ENCODE results near the gene TPK1. TPM values are rescaled to one million over a fixed set of nuclear protein-coding genes. Genes with fewer than 3 reads are reported as not detected.

Gene TPK1
- total and polyA plus RNA-seq, 2 experiments from 2014 or later, result 5.9 to 7.3 TPM

- DNase-seq (ENCODE audit: low read depth in 1 of 2, low spot score in 1 of 2), result no peak
- H3K36me3 ChIP-seq, result no peaks in the 10 kb centered on the region
- H3K27ac ChIP-seq, result no peak overlapping the region
- no peak for TF ChIP-seq CTCF (IDR thresholded peaks at IDR 0.05; ENCODE audit: low read depth, low read length)
- H3K4me1 ChIP-seq (ENCODE audit: low read depth), result peaks cover 9% of the 10 kb centered on the region
- no peaks in the 10 kb centered on the region for H3K27me3 ChIP-seq
- no peak overlapping the region for H3K4me3 ChIP-seq
- H3K9me3 ChIP-seq (ENCODE audit: low read depth), result no peaks in the 10 kb centered on the region
These were observed 66.5 kb downstream of the TPK1 start for GRCh38 chr7:144769352-144769751.

GRCh38 chr7:144768633-144769032 lies 67.2 kb downstream of the TPK1 start:
- Histone ChIP-seq H3K9me3 (ENCODE audit: low read depth) (no peaks in the 10 kb centered on the region), H3K27ac (no peak overlapping the region), H3K4me1 (ENCODE audit: low read depth) (peaks cover 9% of the 10 kb centered on the region), H3K27me3 (no peaks in the 10 kb centered on the region), H3K4me3 (no peak overlapping the region), H3K36me3 (no peaks in the 10 kb centered on the region)
- no peak for DNase-seq (ENCODE audit: low read depth in 1 of 2, low spot score in 1 of 2)
- no peak for TF ChIP-seq CTCF (IDR thresholded peaks at IDR 0.05; ENCODE audit: low read depth, low read length)

- no peak for DNase-seq (ENCODE audit: low read depth in 1 of 2, low spot score in 1 of 2)
- Histone ChIP-seq H3K9me3 (ENCODE audit: low read depth) (no peaks in the 10 kb centered on the region), H3K36me3 (no peaks in the 10 kb centered on the region), H3K27me3 (no peaks in the 10 kb centered on the region), H3K4me3 (no peak overlapping the region), H3K4me1 (ENCODE audit: low read depth) (peaks cover 4% of the 10 kb centered on the region), H3K27ac (no peak overlapping the region)
- TF ChIP-seq CTCF (IDR thresholded peaks at IDR 0.05; ENCODE audit: low read depth, low read length), result no peak
These were observed 72.6 kb downstream of the TPK1 start for GRCh38 chr7:144763291-144763690.

GRCh38 chr7:144762853-144763252 lies 73.0 kb downstream of the TPK1 start:
- Histone ChIP-seq H3K9me3 (ENCODE audit: low read depth) (no peaks in the 10 kb centered on the region), H3K36me3 (no peaks in the 10 kb centered on the region), H3K27ac (no peak overlapping the region), H3K4me1 (ENCODE audit: low read depth) (peaks cover 4% of the 10 kb centered on the region), H3K4me3 (no peak overlapping the region), H3K27me3 (no peaks in the 10 kb centered on the region)
- no peak for DNase-seq (ENCODE audit: low read depth in 1 of 2, low spot score in 1 of 2)
- TF ChIP-seq CTCF (IDR thresholded peaks at IDR 0.05; ENCODE audit: low read depth, low read length), result no peak

GRCh38 chr7:144761493-144761892 lies 74.4 kb downstream of the TPK1 start:
- peaks cover 4% of the 10 kb centered on the region for H3K4me1 ChIP-seq (ENCODE audit: low read depth)
- no peaks in the 10 kb centered on the region for H3K27me3 ChIP-seq
- H3K27ac ChIP-seq, result no peak overlapping the region
- no peaks in the 10 kb centered on the region for H3K36me3 ChIP-seq
- no peaks in the 10 kb centered on the region for H3K9me3 ChIP-seq (ENCODE audit: low read depth)
- TF ChIP-seq CTCF (IDR thresholded peaks at IDR 0.05; ENCODE audit: low read depth, low read length), result no peak
- DNase-seq (ENCODE audit: low read depth in 1 of 2, low spot score in 1 of 2), result no peak
- H3K4me3 ChIP-seq, result no peak overlapping the region

- Histone ChIP-seq H3K36me3 (no peaks in the 10 kb centered on the region), H3K4me3 (no peak overlapping the region), H3K9me3 (ENCODE audit: low read depth) (no peaks in the 10 kb centered on the region), H3K4me1 (ENCODE audit: low read depth) (peaks cover 4% of the 10 kb centered on the region), H3K27me3 (no peaks in the 10 kb centered on the region), H3K27ac (no peak overlapping the region)
- TF ChIP-seq CTCF (IDR thresholded peaks at IDR 0.05; ENCODE audit: low read depth, low read length), result no peak
- no peak for DNase-seq (ENCODE audit: low read depth in 1 of 2, low spot score in 1 of 2)
These were observed 76.2 kb downstream of the TPK1 start for GRCh38 chr7:144759653-144760052.

Data from cardiac muscle cell (in vitro differentiated cells and primary cell).